SK-N-SH (cell line): ENCODE results near the gene TMLHE. TPM values are rescaled to one million over a fixed set of nuclear protein-coding genes. Genes with fewer than 3 reads are reported as not detected.

ENCODE experiments used
- CTCF ChIA-PET: fragments of 300-600, 350-600 bp; formaldehyde crosslinking; extraction: SDS; loops from one replicate; lab custom pipeline; 2021; lab: Yijun Ruan, JAX
- POLR2A ChIA-PET: fragments of 350-600 bp; sonication (Branson Sonifier 250); formaldehyde crosslinking; extraction: SDS; loops from one replicate; lab custom pipeline; 2020; ENCODE audit warnings: antibody characterized with exemption, inconsistent platforms; lab: Yijun Ruan, JAX
- DNase-seq: peaks from one replicate; pipeline ENCODE4 v3.0.0; 2012
- H2AFZ ChIP-seq: fragments of 200-600 bp; sonication (generic); 2 replicates; pipeline ENCODE4 v1.8.1; 2016; ENCODE audit warnings: antibody characterized with exemption, mild to moderate bottlenecking, low read depth
- H3F3A ChIP-seq: fragments of 200-600 bp; sonication (generic); replicated peaks from 2 replicates; pipeline ENCODE3; 2016; ENCODE audit warnings: antibody characterized with exemption, mild to moderate bottlenecking; ENCODE audit not compliant: insufficient read depth
- H3K27ac ChIP-seq, 2 experiments: fragments of 200-500 bp in 1 of 2; fragments of 200-600 bp in 1 of 2; sonication (Bioruptor generic) in 1 of 2; sonication (generic), shearing (Covaris generic) in 1 of 2; 2 replicates each; pipeline versions ENCODE4 v1.5.1 to v1.6.1; 2014 to 2016; ENCODE audit warnings: low read depth in 2 of 2, inconsistent platforms in 1 of 2, low read length in 1 of 2, mild to moderate bottlenecking in 1 of 2, mixed read lengths in 1 of 2
- H3K27me3 ChIP-seq: fragments of 200-600 bp; sonication (generic), shearing (Covaris generic); 2 replicates; pipeline ENCODE4 v1.6.1; 2016; ENCODE audit warnings: mixed run types; ENCODE audit not compliant: insufficient read depth
- H3K36me3 ChIP-seq, 2 experiments: fragments of 200-500 bp in 1 of 2; fragments of 200-600 bp in 1 of 2; sonication (Bioruptor generic) in 1 of 2; sonication (generic) in 1 of 2; replicated peaks in 1 of 2; 2 replicates each; pipeline versions ENCODE3 to v1.5.1; 2014 to 2016; ENCODE audit warnings: low read length in 1 of 2, mild to moderate bottlenecking in 1 of 2; ENCODE audit not compliant: insufficient read depth in 2 of 2, control insufficient read depth in 1 of 2
- H3K4me1 ChIP-seq, 2 experiments: fragments of 200-500 bp in 1 of 2; fragments of 200-600 bp in 1 of 2; sonication (Bioruptor generic) in 1 of 2; sonication (generic), shearing (Covaris generic) in 1 of 2; 2 replicates each; pipeline versions ENCODE4 v1.5.1 to v1.6.1; 2014 to 2016; ENCODE audit warnings: low read depth in 1 of 2, low read length in 1 of 2, mixed run types in 1 of 2; ENCODE audit not compliant: insufficient read depth in 2 of 2, control insufficient read depth in 1 of 2
- H3K4me2 ChIP-seq: fragments of 200-600 bp; sonication (generic), shearing (Covaris generic); 2 replicates; pipeline ENCODE4 v1.6.1; 2017; ENCODE audit warnings: mixed run types
- H3K4me3 ChIP-seq, 2 experiments: fragments of 200-500 bp in 1 of 2; fragments of 200-600 bp in 1 of 2; sonication (Bioruptor generic) in 1 of 2; sonication (generic), shearing (Covaris generic) in 1 of 2; 2 replicates each; pipeline versions ENCODE4 v1.5.1 to v1.8.1; 2014 to 2016; ENCODE audit warnings: low read depth in 2 of 2, inconsistent platforms in 1 of 2, low read length in 1 of 2, mild to moderate bottlenecking in 1 of 2, mixed read lengths in 1 of 2, moderate library complexity in 1 of 2
- H3K79me2 ChIP-seq: fragments of 200-600 bp; sonication (generic); 2 replicates; pipeline ENCODE4 v1.8.1; 2017; ENCODE audit warnings: mild to moderate bottlenecking; ENCODE audit not compliant: insufficient read depth
- H3K9ac ChIP-seq: fragments of 200-600 bp; sonication (generic); 2 replicates; pipeline ENCODE4 v1.6.1; 2017; ENCODE audit warnings: mixed run types
- H3K9me2 ChIP-seq: fragments of 200-600 bp; sonication (generic); 2 replicates; pipeline ENCODE4 v1.6.1; 2017; ENCODE audit warnings: mixed run types
- H3K9me3 ChIP-seq: fragments of 200-600 bp; sonication (generic); 2 replicates; pipeline ENCODE4 v1.6.1; 2017; ENCODE audit warnings: mixed run types, mild to moderate bottlenecking, moderate library complexity
- H4K20me1 ChIP-seq: fragments of 200-600 bp; sonication (generic); 2 replicates; pipeline ENCODE4 v1.6.1; 2017; ENCODE audit warnings: mild to moderate bottlenecking, mixed run types; ENCODE audit not compliant: insufficient read depth
- CHD2 ChIP-seq: fragments of 150-350 bp; IDR thresholded peaks from 2 replicates; pipeline ENCODE4 v1.6.1; 2018; ENCODE audit warnings: low read length; ENCODE audit not compliant: partially characterized antibody
- EZH2phosphoT487 ChIP-seq: fragments of 200-600 bp; sonication (generic); IDR thresholded peaks from 2 replicates; pipeline ENCODE4 v1.6.1; 2017; ENCODE audit warnings: low read depth, mixed run types, mild to moderate bottlenecking, antibody characterized with exemption, moderate library complexity, borderline replicate concordance
- FOSL2 ChIP-seq: IDR thresholded peaks from 2 replicates; pipeline ENCODE4 v1.4.0; 2012; ENCODE audit warnings: low read depth, mild to moderate bottlenecking, moderate library complexity, borderline replicate concordance
- FOXJ3 ChIP-seq: sonication (generic); formaldehyde crosslinking; IDR thresholded peaks from 2 replicates; pipeline ENCODE4 v1.5.1; 2020; ENCODE audit warnings: mild to moderate bottlenecking, missing genetic modification reagents
- GABPA ChIP-seq: IDR thresholded peaks from 2 replicates; pipeline ENCODE4 v1.4.0; 2012; ENCODE audit warnings: low read depth, mild to moderate bottlenecking
- GATA2 ChIP-seq: sonication (generic); formaldehyde crosslinking; IDR thresholded peaks from 2 replicates; pipeline ENCODE4 v1.5.0; 2020; ENCODE audit warnings: mild to moderate bottlenecking, missing genetic modification reagents
- JUND ChIP-seq: IDR thresholded peaks from 2 replicates; pipeline ENCODE4 v1.4.0; 2012
- MAX ChIP-seq: IDR thresholded peaks from 2 replicates; pipeline ENCODE4 v1.4.0; 2012; ENCODE audit warnings: low read depth
- MEF2A ChIP-seq: IDR thresholded peaks from 2 replicates; pipeline ENCODE4 v1.4.0; 2012; ENCODE audit warnings: low read depth, borderline replicate concordance
- MXI1 ChIP-seq: IDR thresholded peaks from 2 replicates; pipeline ENCODE4 v1.6.1; 2012; ENCODE audit warnings: mild to moderate bottlenecking, low read depth, low read length, improper control_type of control experiment
- RCOR1 ChIP-seq: fragments of 150-350 bp; IDR thresholded peaks from 2 replicates; pipeline ENCODE4 v1.6.1; 2017; ENCODE audit warnings: antibody characterized with exemption, low read length
- REST ChIP-seq: IDR thresholded peaks from 2 replicates; pipeline ENCODE4 v1.6.1; 2012; ENCODE audit warnings: mild to moderate bottlenecking, low read depth, low read length, moderate library complexity
- RFX5 ChIP-seq: IDR thresholded peaks from 2 replicates; pipeline ENCODE4 v1.6.1; 2012; ENCODE audit warnings: mild to moderate bottlenecking, improper control_type of control experiment, low read length
- RXRA ChIP-seq: IDR thresholded peaks from 2 replicates; pipeline ENCODE4 v1.4.0; 2012; ENCODE audit warnings: low read depth, mild to moderate bottlenecking, borderline replicate concordance
- SMC3 ChIP-seq: IDR thresholded peaks from 2 replicates; pipeline ENCODE4 v1.6.1; 2012; ENCODE audit warnings: low read depth, low read length, improper control_type of control experiment
- TEAD4 ChIP-seq: IDR thresholded peaks from 2 replicates; pipeline ENCODE4 v1.4.0; 2012; ENCODE audit warnings: mild to moderate bottlenecking, borderline replicate concordance; ENCODE audit not compliant: insufficient read depth
- USF1 ChIP-seq: IDR thresholded peaks from 2 replicates; pipeline ENCODE4 v1.4.0; 2012; ENCODE audit warnings: low read depth, borderline replicate concordance
- USF2 ChIP-seq: fragments of 150-350 bp; IDR thresholded peaks from 2 replicates; pipeline ENCODE4 v1.6.1; 2017; ENCODE audit warnings: antibody characterized with exemption, low read length, low read depth, borderline replicate concordance
- YY1 ChIP-seq: IDR thresholded peaks from 2 replicates; pipeline ENCODE4 v1.4.0; 2012; ENCODE audit warnings: low read depth, mild to moderate bottlenecking
- WGBS: methylation state at CpG from one replicate; pipeline ENCODE4 v1.1.6; 2017; ENCODE audit warnings: low lambda C conversion rate; 5-methylcytosine and 5-hydroxymethylcytosine counted together
- polyA plus RNA-seq, 3 experiments: library from polyadenylated mRNA; depleted of rRNA; stranded (reverse); fragments of >200 nt; gene quantifications; 2 replicates each; pipeline ENCODE4 v1.2.3, GENCODE V29; 2012

Gene TMLHE
- polyA plus RNA-seq, 1 of the 3 experiments (the other 2 are of a cell fraction), result 11.3 TPM

GRCh38 chrX:155611302-155611701, 1.4 kb downstream of the TMLHE start:
- H3F3A ChIP-seq, result peaks cover 5% of the 10 kb centered on the region
- H3K79me2 ChIP-seq, result peaks cover 44% of the 10 kb centered on the region; the same call in 1 of the 2 replicates
- DNase-seq, result no peak
- H3K9ac ChIP-seq, result peak overlapping the region; percentile 95; the same call in 1 of the 2 replicates
- H3K36me3 ChIP-seq, result peaks cover 0 to 12% of the 10 kb centered on the region in 2 experiments
- H2AFZ ChIP-seq, result no peak overlapping the region
- H3K4me1 ChIP-seq, result peaks cover 0 to 3% of the 10 kb centered on the region in 2 experiments; a peak in 2 of 4 replicates
- no peaks in the 10 kb centered on the region for H3K27me3 ChIP-seq
- no peaks in the 10 kb centered on the region for H4K20me1 ChIP-seq
- H3K4me2 ChIP-seq, result peak overlapping the region; percentile 79
- POLR2A ChIA-PET, result no interaction called here
- no peaks in the 10 kb centered on the region for H3K9me2 ChIP-seq
- no peak for TF ChIP-seq MEF2A
- TF ChIP-seq GABPA, result no peak
- TF ChIP-seq MXI1, result no peak
- TF ChIP-seq USF1, result no peak
- TF ChIP-seq JUND, result no peak
- no peak for TF ChIP-seq USF2
- no peak for TF ChIP-seq RCOR1
- no peak for TF ChIP-seq YY1
- no peak for TF ChIP-seq GATA2
- TF ChIP-seq, all 33 proteins: peak for 0
- H3K9me3 ChIP-seq, result peaks cover 2% of the 10 kb centered on the region; the same call in 1 of the 2 replicates
- CTCF ChIA-PET, result interaction anchor here (1.1 kb wide), 1 partner anchor 21 kb away, joined by 3 read pairs; no protein-coding TSS in a partner anchor
- WGBS, result 52% methylated on average over 2 of the region's 2 CpGs
- H3K4me3 ChIP-seq, result peak overlapping the region; percentile 76 to 89; a peak in 1 of 4 replicates
- H3K27ac ChIP-seq, result no peak overlapping the region

GRCh38 chrX:155592981-155593380, 19.8 kb downstream of the TMLHE start:
- ChIA-PET CTCF (no interaction called here), POLR2A (no interaction called here)
- H2AFZ ChIP-seq, result no peak overlapping the region
- no peak overlapping the region for H3K27ac ChIP-seq
- H3K4me3 ChIP-seq, result no peak overlapping the region
- H3K27me3 ChIP-seq, result no peaks in the 10 kb centered on the region
- TF ChIP-seq RFX5 (no peak), FOSL2 (no peak), RCOR1 (no peak), TEAD4 (no peak), FOXJ3 (CRISPR knock-in tag) (no peak), USF2 (no peak), MAX (no peak), REST (no peak), SMC3 (no peak), RXRA (no peak), YY1 (no peak), EZH2phosphoT487 (no peak), CHD2 (no peak), JUND (no peak), USF1 (no peak)
- no peaks in the 10 kb centered on the region for H3F3A ChIP-seq
- H3K4me2 ChIP-seq, result no peak overlapping the region
- peaks cover 19% of the 10 kb centered on the region for H3K9me3 ChIP-seq
- peaks cover 0 to 3% of the 10 kb centered on the region in 2 experiments for H3K36me3 ChIP-seq
- H3K9ac ChIP-seq, result no peak overlapping the region
- peaks cover 15% of the 10 kb centered on the region; the same call in 1 of the 2 replicates for H3K79me2 ChIP-seq
- DNase-seq, result no peak
- H4K20me1 ChIP-seq, result no peaks in the 10 kb centered on the region
- no peaks in the 10 kb centered on the region for H3K9me2 ChIP-seq
- H3K4me1 ChIP-seq, result no peaks in the 10 kb centered on the region
